ENCODE measurements around the gene TMEM108.

- TF ChIP-seq CTCF (conservative IDR thresholded peaks at IDR 0.05 in 1 of 2, IDR thresholded peaks at IDR 0.05 in 1 of 2; ENCODE audit: low read depth in 1 of 2, low read length in 2 of 2) (no peak), EZH2 (IDR thresholded peaks at IDR 0.05; ENCODE audit: low read length, missing control alignments) (no peak)
These were observed 58.9 kb downstream of the TMEM108 start for GRCh38 chr3:133096900-133097613.
